ENCODE results near the gene SFTA2. TPM values are rescaled to one million over a fixed set of nuclear protein-coding genes. Genes with fewer than 3 reads are reported as not detected.

Gene SFTA2
- polyA plus RNA-seq, 3 donors, result not detected

- H3K4me3 Mint-ChIP-seq, result no peak overlapping the region
- no peak overlapping the region for H3K9ac ChIP-seq (ENCODE audit: insufficient read depth, low read length, poor library complexity, severe bottlenecking)
- no peak for DNase-seq
These were observed 32.1 kb upstream of the SFTA2 start for GRCh38 chr6:30964075-30964474.

GRCh38 chr6:30963641-30964040 lies 31.7 kb upstream of the SFTA2 start:
- Histone ChIP-seq H3K4me2 (replicated peaks; ENCODE audit: extremely low read depth, low read length, poor library complexity, severe bottlenecking) (no peak overlapping the region), H3K4me1 (ENCODE audit: control insufficient read depth in 1 of 2, insufficient read depth in 2 of 2, low read length in 2 of 2) (peaks cover 0 to under 1% of the 10 kb centered on the region in 2 donors), H3K27me3 (ENCODE audit: control insufficient read depth in 2 of 2, insufficient read depth in 2 of 2, low read length in 2 of 2) (peaks cover 0 to 2% of the 10 kb centered on the region in 2 donors), H3K9me3 (replicated peaks in 1 of 2; ENCODE audit: control insufficient read depth in 1 of 2, insufficient read depth in 1 of 2, low read length in 2 of 2) (no peaks in the 10 kb centered on the region), H4K20me1 (ENCODE audit: insufficient read depth, low read length) (no peaks in the 10 kb centered on the region), H3K27ac (ENCODE audit: low read depth in 1 of 2, low read length in 2 of 2) (no peak overlapping the region), H3K79me2 (ENCODE audit: insufficient read depth, low read length) (no peaks in the 10 kb centered on the region), H2AFZ (ENCODE audit: insufficient read depth, low read depth, low read length, poor library complexity, severe bottlenecking) (no peak overlapping the region), H3K4me3 (replicated peaks in 1 of 3; ENCODE audit: low read depth in 2 of 3, low read length in 3 of 3) (no peak overlapping the region), H3K36me3 (replicated peaks in 1 of 2; ENCODE audit: control insufficient read depth in 1 of 2, insufficient read depth in 2 of 2, low read length in 2 of 2) (no peaks in the 10 kb centered on the region), H3K9ac (ENCODE audit: insufficient read depth, low read length, poor library complexity, severe bottlenecking) (no peak overlapping the region)
- Mint-ChIP-seq H3K27me3 (ENCODE audit: low read depth in 3 of 3) (peaks cover 10 to 25% (median 13%) of the 10 kb centered on the region in 3 donors), H3K4me3 (no peak overlapping the region), H3K4me1 (no peaks in the 10 kb centered on the region), H3K27ac (no peak overlapping the region), H3K36me3 (no peaks in the 10 kb centered on the region), H3K9me3 (no peaks in the 10 kb centered on the region)
- TF ChIP-seq CTCF (IDR thresholded peaks at IDR 0.05), result no peak
- 92% methylated on average over 6 of the region's 6 CpGs for WGBS (ENCODE audit: insufficient coverage)
- no peak for DNase-seq
- intact Hi-C loops (cut with micrococcal nuclease), result no loop called here

More at GRCh38 chr6:30964075-30964474, 32.1 kb upstream of the SFTA2 start:
- Histone ChIP-seq H3K4me3 (replicated peaks in 1 of 3; ENCODE audit: low read depth in 2 of 3, low read length in 3 of 3) (no peak overlapping the region), H3K27me3 (ENCODE audit: control insufficient read depth in 2 of 2, insufficient read depth in 2 of 2, low read length in 2 of 2) (no peaks in the 10 kb centered on the region), H3K27ac (ENCODE audit: low read depth in 1 of 2, low read length in 2 of 2) (no peak overlapping the region), H3K79me2 (ENCODE audit: insufficient read depth, low read length) (no peaks in the 10 kb centered on the region), H4K20me1 (ENCODE audit: insufficient read depth, low read length) (no peaks in the 10 kb centered on the region), H2AFZ (ENCODE audit: insufficient read depth, low read depth, low read length, poor library complexity, severe bottlenecking) (no peak overlapping the region), H3K4me2 (replicated peaks; ENCODE audit: extremely low read depth, low read length, poor library complexity, severe bottlenecking) (no peak overlapping the region), H3K9me3 (replicated peaks in 1 of 2; ENCODE audit: control insufficient read depth in 1 of 2, insufficient read depth in 1 of 2, low read length in 2 of 2) (no peaks in the 10 kb centered on the region), H3K36me3 (replicated peaks in 1 of 2; ENCODE audit: control insufficient read depth in 1 of 2, insufficient read depth in 2 of 2, low read length in 2 of 2) (no peaks in the 10 kb centered on the region), H3K4me1 (ENCODE audit: control insufficient read depth in 1 of 2, insufficient read depth in 2 of 2, low read length in 2 of 2) (peaks cover 0 to 5% of the 10 kb centered on the region in 2 donors)
- 64% methylated on average over 4 of the region's 4 CpGs for WGBS (ENCODE audit: insufficient coverage)
- Mint-ChIP-seq H3K27me3 (ENCODE audit: low read depth in 3 of 3) (peaks cover 10 to 24% (median 11%) of the 10 kb centered on the region in 3 donors), H3K9me3 (no peaks in the 10 kb centered on the region), H3K27ac (no peak overlapping the region), H3K36me3 (no peaks in the 10 kb centered on the region), H3K4me1 (peaks cover 2% of the 10 kb centered on the region)
- no peak for TF ChIP-seq CTCF (IDR thresholded peaks at IDR 0.05)
- intact Hi-C loops (cut with micrococcal nuclease), result no loop called here
